H9 (cell line): ENCODE data around the gene KRT79. TPM values are rescaled to one million over a fixed set of nuclear protein-coding genes. Genes with fewer than 3 reads are reported as not detected.
A peak's percentile ranks its signal among the peaks of the same experiment; 100 is the strongest.

Experiments
- DNase-seq: peaks from one replicate; pipeline ENCODE4 v3.0.0-alpha.2; 2017
- H2AFZ ChIP-seq: one replicate; pipeline ENCODE4 v1.6.1; 2013; ENCODE audit warnings: mild to moderate bottlenecking, low read length, control low read depth, moderate library complexity
- H2AK5ac ChIP-seq: 2 replicates; pipeline ENCODE4 v1.6.1; 2013; ENCODE audit warnings: low read length, control low read depth, mixed read lengths; ENCODE audit not compliant: insufficient read length
- H2BK120ac ChIP-seq: one replicate; pipeline ENCODE4 v1.6.1; 2013; ENCODE audit warnings: low read depth, mild to moderate bottlenecking, low read length, control low read depth, inconsistent platforms; ENCODE audit not compliant: poor library complexity, severe bottlenecking
- H2BK12ac ChIP-seq: 2 replicates; pipeline ENCODE4 v1.6.1; 2013; ENCODE audit warnings: low read length, control low read depth, mixed read lengths, low read depth; ENCODE audit not compliant: insufficient read length
- H2BK15ac ChIP-seq: 2 replicates; pipeline ENCODE4 v1.6.1; 2013; ENCODE audit warnings: low read depth, low read length, control low read depth
- H2BK20ac ChIP-seq: one replicate; pipeline ENCODE4 v1.6.1; 2013; ENCODE audit warnings: low read depth, mild to moderate bottlenecking, low read length, control low read depth, inconsistent platforms; ENCODE audit not compliant: poor library complexity, severe bottlenecking
- H2BK5ac ChIP-seq: 2 replicates; pipeline ENCODE4 v1.6.1; 2013; ENCODE audit warnings: low read length, control low read depth, mixed read lengths; ENCODE audit not compliant: insufficient read length
- H3K14ac ChIP-seq: 2 replicates; pipeline ENCODE4 v1.6.1; 2013; ENCODE audit warnings: low read length, control low read depth; ENCODE audit not compliant: insufficient read depth
- H3K18ac ChIP-seq: 2 replicates; pipeline ENCODE4 v1.6.1; 2013; ENCODE audit warnings: low read depth, mild to moderate bottlenecking, mixed read lengths, low read length, control low read depth; ENCODE audit not compliant: insufficient read length
- H3K23ac ChIP-seq: 2 replicates; pipeline ENCODE4 v1.6.1; 2013; ENCODE audit warnings: low read length, control low read depth, mixed read lengths, low read depth; ENCODE audit not compliant: insufficient read length
- H3K23me2 ChIP-seq: 2 replicates; pipeline ENCODE4 v1.6.1; 2013; ENCODE audit warnings: low read depth, mild to moderate bottlenecking, mixed read lengths, low read length, control low read depth; ENCODE audit not compliant: insufficient read length, poor library complexity, severe bottlenecking
- H3K27ac ChIP-seq: 2 replicates; pipeline ENCODE4 v1.5.1; 2013; ENCODE audit warnings: low read length, control low read depth, mixed read lengths, low read depth; ENCODE audit not compliant: insufficient read length
- H3K27me3 ChIP-seq: 2 replicates; pipeline ENCODE4 v1.6.1; 2013; ENCODE audit warnings: low read length, control low read depth, inconsistent platforms; ENCODE audit not compliant: insufficient read depth
- H3K4ac ChIP-seq: 2 replicates; pipeline ENCODE4 v1.6.1; 2013; ENCODE audit warnings: low read depth, mild to moderate bottlenecking, control low read depth, inconsistent platforms, low read length, moderate library complexity
- H3K4me1 ChIP-seq: 2 replicates; pipeline ENCODE4 v1.6.1; 2013; ENCODE audit warnings: low read length, control low read depth, inconsistent platforms; ENCODE audit not compliant: insufficient read depth
- H3K4me2 ChIP-seq: 2 replicates; pipeline ENCODE4 v1.6.1; 2013; ENCODE audit warnings: low read length, control low read depth, mixed read lengths; ENCODE audit not compliant: insufficient read length, insufficient read depth
- H3K56ac ChIP-seq: 2 replicates; pipeline ENCODE4 v1.6.1; 2013; ENCODE audit warnings: low read depth, mild to moderate bottlenecking, mixed read lengths, low read length, control low read depth; ENCODE audit not compliant: insufficient read length
- H3K79me1 ChIP-seq: 2 replicates; pipeline ENCODE4 v1.6.1; 2013; ENCODE audit warnings: low read depth, mild to moderate bottlenecking, moderate library complexity, low read length, control low read depth, inconsistent platforms; ENCODE audit not compliant: insufficient read depth, poor library complexity, severe bottlenecking
- H3K79me2 ChIP-seq: 2 replicates; pipeline ENCODE4 v1.6.1; 2013; ENCODE audit warnings: low read length, control low read depth, inconsistent platforms; ENCODE audit not compliant: insufficient read depth
- H3K9ac ChIP-seq: 2 replicates; pipeline ENCODE4 v1.6.1; 2013; ENCODE audit warnings: low read length, control low read depth, mixed read lengths; ENCODE audit not compliant: insufficient read length; ENCODE audit errors: extremely low read depth
- H3K9me3 ChIP-seq: one replicate; pipeline ENCODE4 v1.6.1; 2013; ENCODE audit warnings: low read depth, low read length, inconsistent platforms; ENCODE audit not compliant: control insufficient read depth
- H3T11ph ChIP-seq: one replicate; pipeline ENCODE4 v1.6.1; 2013; ENCODE audit warnings: mild to moderate bottlenecking, low read length, control low read depth, inconsistent platforms
- H4K20me1 ChIP-seq: one replicate; pipeline ENCODE4 v1.6.1; 2013; ENCODE audit not compliant: control insufficient read depth, insufficient read length, insufficient read depth
- H4K5ac ChIP-seq: 2 replicates; pipeline ENCODE4 v1.6.1; 2013; ENCODE audit warnings: low read depth, mild to moderate bottlenecking, mixed read lengths, low read length, control low read depth; ENCODE audit not compliant: insufficient read length
- H4K8ac ChIP-seq: replicated peaks from 2 replicates; pipeline ENCODE4 v1.6.1; 2013; ENCODE audit warnings: low read length, control low read depth, mixed read lengths, low read depth; ENCODE audit not compliant: insufficient read length
- H4K91ac ChIP-seq: 2 replicates; pipeline ENCODE4 v1.6.1; 2013; ENCODE audit warnings: low read depth, mild to moderate bottlenecking, moderate library complexity, mixed read lengths, low read length, control low read depth; ENCODE audit not compliant: insufficient read length
- H3K27ac Mint-ChIP-seq, 3 experiments: 2 replicates in 2 of 3; 3 replicates in 1 of 3; pipeline ENCODE4 v1.8.0; 2020 to 2021; ENCODE audit warnings: mixed read lengths in 3 of 3, mild to moderate bottlenecking in 1 of 3, moderate library complexity in 1 of 3
- H3K27me3 Mint-ChIP-seq: 2 replicates; pipeline ENCODE4 v1.8.0; 2021; ENCODE audit warnings: low read depth, mild to moderate bottlenecking, moderate library complexity, mixed read lengths
- H3K36me3 Mint-ChIP-seq, 3 experiments: 2 replicates in 2 of 3; 3 replicates in 1 of 3; pipeline ENCODE4 v1.8.0; 2020 to 2021; ENCODE audit warnings: low read depth in 3 of 3, mixed read lengths in 3 of 3; ENCODE audit not compliant: insufficient read depth in 1 of 3
- H3K4me1 Mint-ChIP-seq, 2 experiments: 2 replicates each; pipeline ENCODE4 v1.8.0; 2020; ENCODE audit warnings: mixed read lengths in 2 of 2
- H3K4me3 Mint-ChIP-seq, 2 experiments: 2 replicates in 1 of 2; 3 replicates in 1 of 2; pipeline ENCODE4 v1.8.0; 2020 to 2021; ENCODE audit warnings: mild to moderate bottlenecking in 2 of 2, mixed read lengths in 2 of 2, moderate library complexity in 1 of 2
- H3K9me3 Mint-ChIP-seq, 2 experiments: 2 replicates in 1 of 2; 3 replicates in 1 of 2; pipeline ENCODE4 v1.8.0; 2020; ENCODE audit warnings: mild to moderate bottlenecking in 2 of 2, mixed read lengths in 2 of 2, moderate library complexity in 1 of 2
- CTCF ChIP-seq: fragments of 200-600 bp; sonication (generic); conservative IDR thresholded peaks from 3 replicates; pipeline ENCODE4 v1.8.0; 2021; ENCODE audit warnings: antibody characterized with exemption, mild to moderate bottlenecking
- WGBS: extraction: QIAGEN DNeasy Blood & Tissue Kit; methylation state at CpG from one replicate; pipeline ENCODE4 v1.1.7; 2013; ENCODE audit warnings: missing lambda C conversion rate, low lambda C conversion rate, mixed read lengths; ENCODE audit not compliant: insufficient read length; ENCODE audit errors: extremely low coverage; 5-methylcytosine and 5-hydroxymethylcytosine counted together
- total RNA-seq: library from RNA; stranded (reverse); gene quantifications from 2 replicates; pipeline ENCODE4 v1.2.1, GENCODE V29; 2021

The KRT79 gene
- total RNA-seq, 1 experiment from 2014 or later: not detected

GRCh38 chr12:52862023-52862422, 27.9 kb upstream of the KRT79 start:
- Histone ChIP-seq H2AK5ac (no peak overlapping the region), H3K4ac (no peak overlapping the region), H3K27ac (no peak overlapping the region), H4K20me1 (no peaks in the 10 kb centered on the region), H3K9ac (no peak overlapping the region), H3K9me3 (no peaks in the 10 kb centered on the region), H2BK20ac (no peak overlapping the region), H3K23me2 (no peaks in the 10 kb centered on the region), H4K91ac (no peak overlapping the region), H3K4me2 (no peak overlapping the region), H4K5ac (no peak overlapping the region), H3K23ac (no peak overlapping the region), H2BK120ac (no peak overlapping the region), H3T11ph (no peak overlapping the region), H3K79me2 (no peaks in the 10 kb centered on the region), H3K56ac (no peak overlapping the region), H2BK5ac (no peak overlapping the region), H4K8ac (no peak overlapping the region), H2BK15ac (no peak overlapping the region), H2AFZ (no peak overlapping the region), H3K79me1 (no peaks in the 10 kb centered on the region), H2BK12ac (no peak overlapping the region), H3K14ac (no peak overlapping the region), H3K4me1 (no peaks in the 10 kb centered on the region), H3K27me3 (no peaks in the 10 kb centered on the region), H3K18ac (no peak overlapping the region)
- peak; percentile 28 for DNase-seq
- no peaks in the 10 kb centered on the region for H3K9me3 Mint-ChIP-seq
- TF ChIP-seq CTCF: no peak
- no peaks in the 10 kb centered on the region; the same call in none of the 2 replicates for H3K27me3 Mint-ChIP-seq
- no peak overlapping the region for H3K4me3 Mint-ChIP-seq
- H3K36me3 Mint-ChIP-seq: no peaks in the 10 kb centered on the region
- WGBS: no CpG with 5 or more reads among the region's 2 CpGs
- peaks cover 2 to 3% of the 10 kb centered on the region in 2 experiments for H3K4me1 Mint-ChIP-seq
- H3K27ac Mint-ChIP-seq: no peak overlapping the region
